B cell (primary cell): Measurements from ENCODE around the gene SPG7.

Experiments used
- CTCF ChIP-seq: fragments of 200-600 bp; IDR thresholded peaks from one replicate; pipeline ENCODE4 v1.8.0; 2022; ENCODE audit warnings: antibody characterized with exemption, mild to moderate bottlenecking
- EZH2 ChIP-seq: IDR thresholded peaks from 2 replicates; pipeline ENCODE4 v1.6.1; 2012; ENCODE audit warnings: borderline replicate concordance, low read depth, mild to moderate bottlenecking, moderate library complexity, low read length; ENCODE audit not compliant: insufficient read depth, poor library complexity, severe bottlenecking

- no peak for TF ChIP-seq CTCF
- TF ChIP-seq EZH2: no peak
Observed at GRCh38 chr16:89473791-89474414, 34.3 kb upstream of the SPG7 start.
